Right hindlimb (tissue), 1 donor: ENCODE measurements around the gene ESYT3.
"Not testable (repeated sequence)": the region's sequence is repeated elsewhere in the genome, so short reads cannot be mapped to it uniquely, and the experiment has no call there.

Experiments used
- DNase-seq: peaks from one replicate; pipeline ENCODE4 v3.0.0-alpha.2; 2018

Gene ESYT3

GRCh38 chr3:138412821-138413551, 21.4 kb upstream of the ESYT3 start:
- DNase-seq, result no peak

DNA sequence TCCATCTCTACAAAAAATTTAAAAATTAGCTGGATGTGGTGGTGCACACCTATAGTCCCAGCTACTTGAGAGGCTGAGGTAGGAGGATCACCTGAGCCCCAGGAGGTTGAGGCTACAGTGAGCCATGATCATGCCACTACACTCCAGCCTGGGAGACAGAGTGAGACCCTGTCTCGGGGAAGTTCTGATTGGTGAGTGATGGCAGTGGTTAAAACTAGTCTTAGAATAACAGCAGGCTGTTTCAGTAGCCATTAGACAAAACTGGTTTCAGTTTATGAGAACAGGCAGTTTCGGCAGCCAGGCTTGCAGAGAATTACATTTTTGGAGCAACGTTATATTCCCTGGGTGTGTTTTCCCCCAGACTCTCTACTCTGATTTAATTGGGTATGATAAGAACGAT, 18.2 kb upstream of the ESYT3 start:
- DNase-seq, result not testable (repeated sequence)

DNA sequence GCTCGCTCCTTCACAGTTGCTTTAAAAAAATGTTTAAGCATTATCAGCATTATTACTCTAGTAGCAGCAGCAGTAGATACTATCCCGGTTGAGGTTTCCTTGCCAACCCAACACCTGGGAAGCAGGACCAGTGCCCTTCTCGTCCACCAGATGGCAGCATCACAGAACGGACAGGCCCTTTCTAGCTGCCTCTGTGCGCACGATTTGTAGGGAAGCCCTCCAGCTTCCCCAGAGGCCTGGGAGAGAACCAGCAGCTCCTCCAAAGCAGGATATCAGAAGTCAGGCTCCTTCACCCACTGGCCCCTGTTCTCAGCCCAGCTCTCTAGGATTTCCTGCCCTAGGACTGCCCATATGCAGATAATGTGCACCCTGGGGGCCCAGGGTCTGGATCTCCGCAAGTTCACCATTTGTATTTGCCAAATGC, 16.8 kb upstream of the ESYT3 start:
- peak; percentile 79 for DNase-seq

DNA sequence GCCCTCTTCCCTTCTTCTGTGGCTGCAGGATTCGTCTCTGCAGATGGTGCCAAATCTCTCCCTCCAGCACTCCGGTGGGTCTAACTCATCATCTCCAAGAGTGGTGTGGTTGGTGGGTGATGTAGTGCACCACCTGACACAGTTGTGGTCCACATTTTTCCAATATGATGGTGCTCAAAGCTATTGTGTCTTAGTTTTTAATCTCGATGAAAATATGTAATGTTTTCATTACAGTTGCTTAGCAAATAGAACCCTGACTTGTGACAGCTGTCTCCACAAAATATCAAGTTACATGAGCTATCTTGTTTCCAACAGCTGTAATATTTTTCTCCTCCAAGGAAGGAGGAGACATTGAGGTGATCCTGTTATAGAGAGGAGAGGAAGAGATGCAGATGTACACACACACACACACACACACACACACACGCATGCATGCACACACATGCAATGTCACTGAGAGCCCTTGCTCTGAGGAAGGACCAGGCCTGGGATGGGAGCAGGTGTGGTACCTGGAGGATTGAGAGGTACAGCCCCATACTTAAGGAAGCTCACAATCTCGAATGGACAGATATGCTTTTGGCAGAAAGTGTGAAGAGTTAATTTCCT, 15.7 kb upstream of the ESYT3 start:
- no peak for DNase-seq

- DNase-seq, result no peak
Observed at GRCh38 chr3:138423316-138423715, 11.1 kb upstream of the ESYT3 start.

- no peak for DNase-seq
Observed at GRCh38 chr3:138424323-138424722, 10.1 kb upstream of the ESYT3 start.

GRCh38 chr3:138426211-138426610, 8.2 kb upstream of the ESYT3 start:
- no peak for DNase-seq

DNA sequence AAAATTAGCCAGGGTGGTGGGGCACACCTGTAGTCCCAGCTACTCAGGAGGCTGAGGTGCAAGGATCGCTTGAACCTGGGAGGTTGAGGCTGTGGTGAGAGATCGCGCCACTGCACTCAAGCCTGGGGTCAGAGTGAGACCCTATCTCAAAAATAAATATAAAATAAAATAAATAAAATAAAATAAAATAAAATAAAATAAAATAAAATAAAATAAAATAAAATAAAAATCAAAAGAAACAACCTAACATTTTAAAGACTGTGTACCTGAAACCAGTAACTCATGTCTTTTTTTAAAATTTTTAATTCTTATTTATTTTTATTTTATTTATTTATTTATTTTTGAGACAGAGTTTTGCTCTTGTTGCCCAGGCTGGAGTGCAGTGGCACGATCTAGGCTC, 7.7 kb upstream of the ESYT3 start:
- not testable (repeated sequence) for DNase-seq

DNA sequence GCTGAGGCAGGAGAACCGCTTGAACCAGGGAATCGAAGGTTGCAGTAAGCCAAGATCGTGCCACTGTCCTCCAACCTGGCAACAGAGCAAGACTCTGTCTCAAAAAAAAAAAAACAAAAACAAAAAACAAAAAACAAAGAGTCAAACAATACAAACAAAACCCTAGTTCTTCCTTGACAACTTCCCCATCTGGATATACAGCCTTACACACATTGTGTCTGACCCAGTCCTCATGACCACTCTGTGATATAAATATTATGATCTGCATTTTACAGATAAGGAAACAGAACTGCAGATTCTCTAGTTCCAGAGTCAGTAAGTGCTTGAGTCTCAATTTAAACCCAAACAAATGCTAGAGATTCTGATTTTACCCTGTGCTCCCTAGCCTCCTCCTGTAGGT, 4.8 kb upstream of the ESYT3 start:
- DNase-seq, result no peak

- DNase-seq, result no peak
Observed at GRCh38 chr3:138432576-138433240, 1.7 kb upstream of the ESYT3 start.

- DNase-seq, result no peak
Observed at GRCh38 chr3:138433892-138434275, 532 bp upstream of the ESYT3 start.

GRCh38 chr3:138434875-138435772, 708 bp downstream of the ESYT3 start:
- no peak for DNase-seq

GRCh38 chr3:138435840-138436239, 1.4 kb downstream of the ESYT3 start:
- DNase-seq, result no peak

DNA sequence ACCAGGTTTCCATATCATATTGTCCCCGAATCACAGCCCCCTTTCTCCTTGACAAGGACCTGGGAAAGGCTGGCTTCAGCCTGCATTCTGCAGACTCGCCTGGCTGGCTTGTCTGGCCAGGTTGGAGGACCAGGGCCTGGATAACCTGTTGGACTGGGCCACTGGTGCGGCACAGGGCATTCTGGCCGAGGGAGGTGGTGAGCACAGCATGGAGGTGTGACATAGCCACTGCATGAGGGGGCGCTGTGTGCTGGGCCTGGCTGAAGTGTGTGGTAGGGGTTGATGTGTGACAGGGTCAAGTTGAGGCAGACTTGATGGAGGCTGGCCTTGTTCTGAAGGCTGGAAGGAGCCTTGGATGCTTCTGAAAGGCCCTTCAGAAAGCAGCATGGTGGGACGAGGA, 2.9 kb downstream of the ESYT3 start:
- no peak for DNase-seq

GRCh38 chr3:138438896-138439295, 4.5 kb downstream of the ESYT3 start:
- no peak for DNase-seq

GRCh38 chr3:138439646-138440045, 5.2 kb downstream of the ESYT3 start:
- DNase-seq, result no peak

- DNase-seq, result no peak
Observed at GRCh38 chr3:138440121-138440521, 5.7 kb downstream of the ESYT3 start.

GRCh38 chr3:138440596-138440995, 6.2 kb downstream of the ESYT3 start:
- no peak for DNase-seq

GRCh38 chr3:138441256-138441655, 6.8 kb downstream of the ESYT3 start:
- DNase-seq, result no peak

GRCh38 chr3:138441742-138442141, 7.3 kb downstream of the ESYT3 start:
- no peak for DNase-seq

DNA sequence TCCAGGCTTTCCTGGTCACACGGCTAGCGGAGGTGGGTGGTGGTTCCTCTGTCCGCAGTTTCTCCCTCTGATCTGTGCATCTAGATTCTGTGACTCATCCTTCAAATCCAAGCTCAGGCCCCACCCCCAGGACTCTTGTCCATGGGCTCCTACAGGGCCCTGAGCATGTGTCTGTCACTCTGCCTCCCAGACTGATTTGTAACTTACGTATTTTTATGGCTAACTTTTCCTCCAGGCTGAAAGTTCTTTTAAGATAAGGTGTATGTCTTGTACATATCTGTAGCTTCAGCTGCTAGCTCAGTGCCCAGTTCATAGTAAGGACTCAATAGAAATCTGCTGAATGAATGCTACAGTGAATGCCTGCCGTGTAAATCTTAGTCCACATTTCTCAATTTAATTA, 8.0 kb downstream of the ESYT3 start:
- DNase-seq, result no peak

- DNase-seq, result no peak
Observed at GRCh38 chr3:138443091-138443490, 8.7 kb downstream of the ESYT3 start.
